Suppressor macrophage (primary cell): ENCODE measurements around the gene FTSJ3.
A peak's percentile ranks its signal among the peaks of the same experiment; 100 is the strongest.

ENCODE experiments used
- DNase-seq, 4 experiments: peaks; one replicate each; pipeline ENCODE4 v3.0.0-alpha.2; 2020 to 2022

Gene FTSJ3

GRCh38 chr17:63785556-63785955 is 41.9 kb downstream of the FTSJ3 start:
- no peak for DNase-seq

- no peak for DNase-seq
Observed at GRCh38 chr17:63783522-63783921, 43.9 kb downstream of the FTSJ3 start.

GRCh38 chr17:63780928-63781327 is 46.5 kb downstream of the FTSJ3 start:
- DNase-seq = no peak

GRCh38 chr17:63780507-63780906 is 47.0 kb downstream of the FTSJ3 start:
- no peak for DNase-seq

- no peak for DNase-seq
Observed at GRCh38 chr17:63775420-63775819, 52.0 kb downstream of the FTSJ3 start.

GRCh38 chr17:63774969-63775265 is 52.5 kb downstream of the FTSJ3 start:
- peak; percentile 34 to 59 (median 53) for DNase-seq

- DNase-seq = peak in 3 of 4 experiments; percentile 48 to 95 (median 70)
Observed at GRCh38 chr17:63774141-63774968, 53.1 kb downstream of the FTSJ3 start, which contains the start of gene DDX42. TSS of gene DDX42 (plus strand) at chr17:63774170. CDS start at chr17:63787050, 12,880 bp downstream.

GRCh38 chr17:63773272-63774140 is 54.0 kb downstream of the FTSJ3 start, which contains the start of gene CCDC47:
TSS of gene CCDC47 (minus strand) at chr17:63773597. CDS start at chr17:63766175, 7,422 bp downstream.
- peak; percentile 99 to 100 (median 100) for DNase-seq

- peak; percentile 32 to 50 (median 38) for DNase-seq
Observed at GRCh38 chr17:63772801-63773271, 54.6 kb downstream of the FTSJ3 start.
